22Rv1 (cell line): Measurements from ENCODE around the gene TCF23.

Source experiments
- ZFX ChIP-seq: fragments of 450-650 bp; IDR thresholded peaks from 2 replicates; pipeline ENCODE4 v1.6.1; 2017; ENCODE audit warnings: antibody characterized with exemption, borderline replicate concordance
- TF ChIP-seq, protein P1 (sequence below): fragments of 450-650 bp; IDR thresholded peaks from 2 replicates; pipeline ENCODE4 v1.5.1; 2017; ENCODE audit warnings: mild to moderate bottlenecking

- TF ChIP-seq, protein P1, sequence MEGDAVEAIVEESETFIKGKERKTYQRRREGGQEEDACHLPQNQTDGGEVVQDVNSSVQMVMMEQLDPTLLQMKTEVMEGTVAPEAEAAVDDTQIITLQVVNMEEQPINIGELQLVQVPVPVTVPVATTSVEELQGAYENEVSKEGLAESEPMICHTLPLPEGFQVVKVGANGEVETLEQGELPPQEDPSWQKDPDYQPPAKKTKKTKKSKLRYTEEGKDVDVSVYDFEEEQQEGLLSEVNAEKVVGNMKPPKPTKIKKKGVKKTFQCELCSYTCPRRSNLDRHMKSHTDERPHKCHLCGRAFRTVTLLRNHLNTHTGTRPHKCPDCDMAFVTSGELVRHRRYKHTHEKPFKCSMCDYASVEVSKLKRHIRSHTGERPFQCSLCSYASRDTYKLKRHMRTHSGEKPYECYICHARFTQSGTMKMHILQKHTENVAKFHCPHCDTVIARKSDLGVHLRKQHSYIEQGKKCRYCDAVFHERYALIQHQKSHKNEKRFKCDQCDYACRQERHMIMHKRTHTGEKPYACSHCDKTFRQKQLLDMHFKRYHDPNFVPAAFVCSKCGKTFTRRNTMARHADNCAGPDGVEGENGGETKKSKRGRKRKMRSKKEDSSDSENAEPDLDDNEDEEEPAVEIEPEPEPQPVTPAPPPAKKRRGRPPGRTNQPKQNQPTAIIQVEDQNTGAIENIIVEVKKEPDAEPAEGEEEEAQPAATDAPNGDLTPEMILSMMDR: no peak
- TF ChIP-seq ZFX: no peak
Observed at GRCh38 chr2:27133195-27133875, 15.5 kb upstream of the TCF23 start.
